Activated effector memory CD4-positive, alpha-beta T cell treated with Interleukin-2 at 50 U/mL for 16 hours (primary cell): ENCODE measurements around the gene FTCD.

Source experiments
- DNase-seq: peaks from one replicate; pipeline ENCODE4 v3.0.0-alpha.2; 2020

The FTCD gene

GRCh38 chr21:46121286-46122221, 33.8 kb downstream of the FTCD start:
- DNase-seq = no peak

- DNase-seq = no peak
Observed at GRCh38 chr21:46120301-46121285, 34.8 kb downstream of the FTCD start.

- no peak for DNase-seq
Observed at GRCh38 chr21:46119637-46120271, 35.6 kb downstream of the FTCD start.

- DNase-seq = no peak
Observed at GRCh38 chr21:46119144-46119636, 36.2 kb downstream of the FTCD start.

GRCh38 chr21:46118316-46119143, 36.8 kb downstream of the FTCD start:
- no peak for DNase-seq

- no peak for DNase-seq
Observed at GRCh38 chr21:46117586-46118315, 37.6 kb downstream of the FTCD start.

- no peak for DNase-seq
Observed at GRCh38 chr21:46116776-46117585, 38.4 kb downstream of the FTCD start.

- DNase-seq = no peak
Observed at GRCh38 chr21:46116189-46116775, 39.1 kb downstream of the FTCD start.

- no peak for DNase-seq
Observed at GRCh38 chr21:46115441-46116188, 39.8 kb downstream of the FTCD start.

GRCh38 chr21:46114963-46115362, 40.4 kb downstream of the FTCD start:
- no peak for DNase-seq

- no peak for DNase-seq
Observed at GRCh38 chr21:46113497-46114176, 41.7 kb downstream of the FTCD start.

GRCh38 chr21:46112725-46113215, 42.6 kb downstream of the FTCD start:
- no peak for DNase-seq

GRCh38 chr21:46111857-46112724, 43.3 kb downstream of the FTCD start:
- no peak for DNase-seq

- no peak for DNase-seq
Observed at GRCh38 chr21:46111193-46111571, 44.2 kb downstream of the FTCD start.

- no peak for DNase-seq
Observed at GRCh38 chr21:46110499-46111192, 44.7 kb downstream of the FTCD start.
